H1 (cell line): ENCODE results near the gene P3H2. TPM values are rescaled to one million over a fixed set of nuclear protein-coding genes. Genes with fewer than 3 reads are reported as not detected.

Experiments used
- CTCF ChIA-PET: fragments of 300-600 bp; sonication (Branson Sonifier 250); formaldehyde crosslinking; loops from one replicate; lab custom pipeline; 2021; ENCODE audit not compliant: partially characterized antibody; lab: Charles Lee
- POLR2A ChIA-PET: fragments of 300-600 bp; sonication (Branson Sonifier 250); formaldehyde crosslinking; loops from one replicate; lab custom pipeline; 2021; ENCODE audit warnings: inconsistent platforms; ENCODE audit not compliant: partially characterized antibody; lab: Charles Lee
- DNase-seq, 2 experiments: peaks; one replicate each; pipeline versions ENCODE4 v3.0.0 to v3.0.0-alpha.2; 2010 to 2022; ENCODE audit warnings: low spot score in 2 of 2, low read depth in 1 of 2, mixed read lengths in 1 of 2
- FAIRE-seq: peaks from 2 replicates; lab custom pipeline; 2011; peaks lifted over from hg19 to GRCh38; lab: Jason Lieb, UNC
- H2AFZ ChIP-seq: 2 replicates; pipeline ENCODE4 v1.8.1; 2012; ENCODE audit warnings: low read length, inconsistent platforms
- H2AK5ac ChIP-seq: 2 replicates; pipeline ENCODE4 v1.6.1; 2013; ENCODE audit warnings: low read depth, low read length
- H2BK120ac ChIP-seq: replicated peaks from 2 replicates; pipeline ENCODE3; 2013; ENCODE audit warnings: low read depth, low read length, inconsistent platforms
- H2BK12ac ChIP-seq: 2 replicates; pipeline ENCODE4 v1.6.1; 2013; ENCODE audit warnings: low read depth, low read length
- H2BK15ac ChIP-seq: 2 replicates; pipeline ENCODE4 v1.6.1; 2013; ENCODE audit warnings: low read length
- H2BK20ac ChIP-seq: 2 replicates; pipeline ENCODE4 v1.6.1; 2013; ENCODE audit warnings: low read length
- H2BK5ac ChIP-seq: 2 replicates; pipeline ENCODE4 v1.6.1; 2013; ENCODE audit warnings: low read depth, low read length
- H3K14ac ChIP-seq: 2 replicates; pipeline ENCODE4 v1.6.1; 2013; ENCODE audit warnings: inconsistent platforms; ENCODE audit not compliant: insufficient read length
- H3K18ac ChIP-seq: 2 replicates; pipeline ENCODE4 v1.6.1; 2013; ENCODE audit warnings: low read length; ENCODE audit errors: extremely low read depth
- H3K23ac ChIP-seq: 2 replicates; pipeline ENCODE4 v1.6.1; 2013; ENCODE audit warnings: inconsistent platforms; ENCODE audit not compliant: insufficient read length
- H3K23me2 ChIP-seq: 2 replicates; pipeline ENCODE4 v1.6.1; 2013; ENCODE audit warnings: low read depth, low read length
- H3K27ac ChIP-seq: 2 replicates; pipeline ENCODE4 v1.6.1; 2011; ENCODE audit warnings: low read depth, low read length, inconsistent platforms
- H3K27me3 ChIP-seq, 4 experiments: replicated peaks in 1 of 4; 1 replicate in 1 of 4; 2 replicates in 3 of 4; pipeline versions ENCODE4 v1.6.1 to v1.8.1; 2011 to 2013; ENCODE audit warnings: low read length in 3 of 4, mild to moderate bottlenecking in 3 of 4, inconsistent platforms in 2 of 4, mixed read lengths in 2 of 4, moderate library complexity in 1 of 4; ENCODE audit not compliant: control insufficient read depth in 3 of 4, insufficient read depth in 3 of 4; ENCODE audit errors: extremely low read depth in 1 of 4
- H3K36me3 ChIP-seq, 4 experiments: 2 replicates each; pipeline versions ENCODE4 v1.6.1 to v1.8.1; 2011 to 2013; ENCODE audit warnings: mild to moderate bottlenecking in 4 of 4, low read length in 3 of 4, moderate library complexity in 2 of 4, control low read depth in 1 of 4, inconsistent platforms in 1 of 4; ENCODE audit not compliant: insufficient read depth in 4 of 4, control insufficient read depth in 2 of 4
- H3K4ac ChIP-seq: replicated peaks from 2 replicates; pipeline ENCODE3; 2013; ENCODE audit warnings: low read length, low read depth, mixed read lengths, inconsistent platforms; ENCODE audit not compliant: insufficient read length
- H3K4me1 ChIP-seq, 4 experiments: replicated peaks in 1 of 4; 1 replicate in 1 of 4; 2 replicates in 3 of 4; pipeline versions ENCODE4 v1.6.1 to v1.8.1; 2011 to 2013; ENCODE audit warnings: low read length in 3 of 4, inconsistent platforms in 2 of 4, mixed read lengths in 1 of 4; ENCODE audit not compliant: insufficient read depth in 4 of 4, control insufficient read depth in 3 of 4
- H3K4me2 ChIP-seq, 2 experiments: 2 replicates each; pipeline versions ENCODE4 v1.6.1 to v1.8.1; 2011 to 2013; ENCODE audit warnings: low read depth in 2 of 2, low read length in 2 of 2, control low read depth in 1 of 2, inconsistent platforms in 1 of 2, mild to moderate bottlenecking in 1 of 2; ENCODE audit not compliant: insufficient read depth in 1 of 2
- H3K4me3 ChIP-seq, 4 experiments: fragments of 200-600, 300-600 bp in 1 of 4; sonication (generic), shearing (Covaris generic), sonication (Bioruptor Twin) in 1 of 4; 2 replicates each; pipeline versions ENCODE4 v1.5.1 to v1.8.1; 2011 to 2016; ENCODE audit warnings: low read length in 4 of 4, low read depth in 3 of 4, control low read depth in 2 of 4, inconsistent platforms in 2 of 4, mild to moderate bottlenecking in 2 of 4, mixed read lengths in 1 of 4, moderate library complexity in 1 of 4; ENCODE audit not compliant: insufficient read depth in 2 of 4; ENCODE audit errors: extremely low read depth in 1 of 4
- H3K56ac ChIP-seq: replicated peaks from 2 replicates; pipeline ENCODE3; 2013; ENCODE audit warnings: low read depth, mild to moderate bottlenecking, mixed read lengths, low read length, inconsistent platforms; ENCODE audit not compliant: insufficient read length
- H3K79me1 ChIP-seq: 2 replicates; pipeline ENCODE4 v1.6.1; 2013; ENCODE audit warnings: low read depth, low read length, control low read depth
- H3K79me2 ChIP-seq, 2 experiments: 2 replicates each; pipeline versions ENCODE4 v1.6.1 to v1.8.1; 2012 to 2013; ENCODE audit warnings: low read length in 2 of 2, mild to moderate bottlenecking in 2 of 2, inconsistent platforms in 1 of 2; ENCODE audit not compliant: insufficient read depth in 2 of 2, control insufficient read depth in 1 of 2
- H3K9ac ChIP-seq, 4 experiments: replicated peaks in 1 of 4; 1 replicate in 1 of 4; 2 replicates in 3 of 4; pipeline versions ENCODE4 v1.6.1 to v1.8.1; 2011 to 2013; ENCODE audit warnings: low read depth in 3 of 4, low read length in 3 of 4, control low read depth in 2 of 4, mild to moderate bottlenecking in 2 of 4, moderate library complexity in 2 of 4, inconsistent platforms in 1 of 4; ENCODE audit errors: extremely low read depth in 1 of 4
- H3K9me3 ChIP-seq, 2 experiments: 2 replicates each; pipeline versions ENCODE4 v1.6.1 to v1.8.1; 2012 to 2013; ENCODE audit warnings: mild to moderate bottlenecking in 2 of 2, moderate library complexity in 2 of 2, control low read depth in 1 of 2, inconsistent platforms in 1 of 2, low read depth in 1 of 2, low read length in 1 of 2, mixed read lengths in 1 of 2; ENCODE audit not compliant: insufficient read depth in 2 of 2
- H4K20me1 ChIP-seq, 2 experiments: replicated peaks in 1 of 2; 2 replicates each; pipeline versions ENCODE3 to v1.8.1; 2011 to 2013; ENCODE audit warnings: inconsistent platforms in 2 of 2, low read length in 2 of 2, mild to moderate bottlenecking in 1 of 2; ENCODE audit not compliant: insufficient read depth in 2 of 2, control insufficient read depth in 1 of 2
- H4K5ac ChIP-seq: 2 replicates; pipeline ENCODE4 v1.6.1; 2013; ENCODE audit warnings: low read length, low read depth, mixed read lengths, inconsistent platforms; ENCODE audit not compliant: insufficient read length
- H4K8ac ChIP-seq: 2 replicates; pipeline ENCODE4 v1.8.0; 2013; ENCODE audit warnings: mild to moderate bottlenecking, moderate library complexity, low read length, inconsistent platforms; ENCODE audit not compliant: insufficient read depth; ENCODE audit errors: extremely low read depth
- H4K91ac ChIP-seq: replicated peaks from 2 replicates; pipeline ENCODE3; 2013; ENCODE audit warnings: low read length, mixed read lengths, inconsistent platforms; ENCODE audit not compliant: insufficient read length
- ATF2 ChIP-seq: IDR thresholded peaks from 2 replicates; pipeline ENCODE4 v1.6.1; 2012; ENCODE audit warnings: low read length, inconsistent platforms
- BCL11A ChIP-seq, 2 experiments: IDR thresholded peaks; one replicate each; pipeline ENCODE4 v1.6.1; 2011; ENCODE audit warnings: low read depth in 2 of 2, low read length in 2 of 2, mild to moderate bottlenecking in 2 of 2
- EZH2 ChIP-seq: fragments of 200-600 bp; sonication (generic); IDR thresholded peaks from 2 replicates; pipeline ENCODE4 v1.7.1; 2012; ENCODE audit warnings: low read depth, mild to moderate bottlenecking, moderate library complexity, low read length, inconsistent platforms; ENCODE audit not compliant: severe bottlenecking
- FOSL1 ChIP-seq: IDR thresholded peaks from 2 replicates; pipeline ENCODE4 v1.6.1; 2011; ENCODE audit warnings: mild to moderate bottlenecking, low read depth, low read length, moderate library complexity; ENCODE audit not compliant: insufficient read depth
- HDAC2 ChIP-seq, 2 experiments: fragments of 300-600 bp in 1 of 2; sonication (generic) in 1 of 2; IDR thresholded peaks; 2 replicates each; pipeline ENCODE4 v1.6.1; 2011 to 2012; ENCODE audit warnings: low read depth in 2 of 2, low read length in 2 of 2, mild to moderate bottlenecking in 2 of 2, moderate library complexity in 2 of 2, borderline replicate concordance in 1 of 2, inconsistent platforms in 1 of 2
- JUN ChIP-seq: IDR thresholded peaks from 2 replicates; pipeline ENCODE4 v1.6.1; 2011; ENCODE audit warnings: low read depth, mild to moderate bottlenecking, improper control_type of control experiment, low read length
- KDM1A ChIP-seq: fragments of 200-600, 300-600 bp; sonication (generic); IDR thresholded peaks from 2 replicates; pipeline ENCODE4 v1.7.1; 2016; ENCODE audit warnings: mild to moderate bottlenecking, low read length, borderline replicate concordance
- SP2 ChIP-seq: IDR thresholded peaks from 2 replicates; pipeline ENCODE4 v1.6.1; 2012; ENCODE audit warnings: mild to moderate bottlenecking, low read length, inconsistent platforms
- SP4 ChIP-seq: IDR thresholded peaks from 2 replicates; pipeline ENCODE4 v1.6.1; 2012; ENCODE audit warnings: low read length, inconsistent platforms
- SRF ChIP-seq: IDR thresholded peaks from 2 replicates; pipeline ENCODE4 v1.6.1; 2011; ENCODE audit warnings: mild to moderate bottlenecking, low read depth, low read length, moderate library complexity
- TAF1 ChIP-seq: IDR thresholded peaks from 2 replicates; pipeline ENCODE4 v1.6.1; 2011; ENCODE audit warnings: mild to moderate bottlenecking, low read depth, low read length
- WGBS, 2 experiments: shearing (Covaris generic) in 1 of 2; methylation state at CpG; one replicate each; pipeline versions ENCODE4 v1.1.6 to v1.1.7; 2013 to 2015; ENCODE audit warnings: low lambda C conversion rate in 2 of 2, mixed read lengths in 2 of 2, inconsistent platforms in 1 of 2, low coverage in 1 of 2, missing lambda C conversion rate in 1 of 2; ENCODE audit not compliant: insufficient replicate concordance in 2 of 2, insufficient coverage in 1 of 2, insufficient read length in 1 of 2; ENCODE audit errors: extremely low coverage in 1 of 2, missing lambda C conversion rate in 1 of 2; 5-methylcytosine and 5-hydroxymethylcytosine counted together
- polyA plus RNA-seq, 7 experiments: library from polyadenylated mRNA; depleted of rRNA in 3 of 7; stranded (reverse) in 5 of 7; unstranded in 2 of 7; fragments of >200 nt in 5 of 7; fragments of 200-250 nt in 2 of 7; gene quantifications; 1 replicate in 5 of 7; 2 replicates in 1 of 7; 4 replicates in 1 of 7; pipeline versions ENCODE4 v1.2.1 to v1.2.3, GENCODE V29; 2011 to 2013; ENCODE audit warnings: missing spikeins in 2 of 7, mixed read lengths in 2 of 7
- total RNA-seq: library from RNA; stranded (reverse); fragmentation: NEBNext Ultra II Directional; extraction: Animal tissue kit (Norgen Biotek cat#: 25700); gene quantifications from 2 replicates; pipeline ENCODE4 v1.2.1, GENCODE V29; 2021

The P3H2 gene
- total and polyA plus RNA-seq, 2 of the 8 experiments (the other 6 are each of a cell fraction or from before 2014, with no cell fraction given), result 40.5 to 60.4 TPM

GRCh38 chr3:190116551-190117067 lies 4.1 kb downstream of the P3H2 start:
- Histone ChIP-seq H2AK5ac (0 out of 2 replicates have a peak overlapping the region, but pooled peaks have one; percentile 10), H3K23ac (no peak overlapping the region), H4K5ac (no peak overlapping the region), H3K79me2 (peaks cover 0 to 73% of the 10 kb centered on the region in 2 experiments; a peak in 2 of 4 replicates), H3K14ac (no peak overlapping the region), H4K20me1 (no peaks in the 10 kb centered on the region), H3K4me2 (peak overlapping the region in 1 of 2 experiments; percentile 21; a peak in 1 of 4 replicates), H3K4me1 (peaks cover 0 to 16% (median 6%) of the 10 kb centered on the region in 4 experiments; a peak in 6 of 7 replicates), H2BK120ac (no peak overlapping the region), H3K79me1 (no peaks in the 10 kb centered on the region), H3K18ac (no peak overlapping the region), H2BK12ac (no peak overlapping the region), H3K27me3 (peaks cover 0 to 6% (median 1%) of the 10 kb centered on the region in 4 experiments; a peak in 4 of 7 replicates), H2AFZ (no peak overlapping the region), H3K4ac (no peak overlapping the region), H2BK15ac (no peak overlapping the region), H4K8ac (no peak overlapping the region), H3K4me3 (0 out of 8 replicates have a peak overlapping the region, but pooled peaks of 1 of the 4 experiments have one; percentile 15), H3K56ac (no peak overlapping the region), H2BK20ac (no peak overlapping the region), H2BK5ac (no peak overlapping the region), H3K36me3 (peaks cover 0 to 5% (median 0%) of the 10 kb centered on the region in 4 experiments; a peak in 2 of 8 replicates), H3K9ac (no peak overlapping the region), H3K23me2 (peaks cover 2% of the 10 kb centered on the region; the same call in 1 of the 2 replicates), H4K91ac (no peak overlapping the region), H3K9me3 (no peaks in the 10 kb centered on the region), H3K27ac (no peak overlapping the region)
- 81% methylated on average over 3 of the region's 3 CpGs; no CpG with 5 or more reads in 1 of the 2 experiments for WGBS, 2 experiments
- no peak for DNase-seq
- CTCF ChIA-PET, result interaction anchor here (0.6 to 2.5 kb wide), 11 partner anchors 12 to 206 kb away, joined by 3 to 7 read pairs (median 3); partner anchors contain the start of gene CLDN1
- POLR2A ChIA-PET, result interaction anchor here (1.2 kb wide), 1 partner anchor 9 kb away, joined by 3 read pairs; no protein-coding TSS in a partner anchor
- no peak for FAIRE-seq
- no peak for TF ChIP-seq EZH2
- TF ChIP-seq SRF, result no peak
- TF ChIP-seq SP4, result no peak
- TF ChIP-seq ATF2, result no peak
- TF ChIP-seq JUN, result no peak
- no peak for TF ChIP-seq HDAC2 (IDR thresholded peaks at IDR 0.05; ENCODE audit: borderline replicate concordance in 1 of 2, low read depth in 2 of 2, low read length in 2 of 2)
- TF ChIP-seq KDM1A, result no peak
- TF ChIP-seq SP2, result no peak
- TF ChIP-seq FOSL1, result no peak
- TF ChIP-seq BCL11A (IDR thresholded peaks at IDR 0.05; ENCODE audit: low read depth in 2 of 2, low read length in 2 of 2), result no peak
- TF ChIP-seq TAF1, result no peak
